Measurements from ENCODE around the gene KIFAP3. TPM values are rescaled to one million over a fixed set of nuclear protein-coding genes. Genes with fewer than 3 reads are reported as not detected.

Gene KIFAP3
- total RNA-seq, 1 experiment from 2014 or later = 2.3 TPM

DNA sequence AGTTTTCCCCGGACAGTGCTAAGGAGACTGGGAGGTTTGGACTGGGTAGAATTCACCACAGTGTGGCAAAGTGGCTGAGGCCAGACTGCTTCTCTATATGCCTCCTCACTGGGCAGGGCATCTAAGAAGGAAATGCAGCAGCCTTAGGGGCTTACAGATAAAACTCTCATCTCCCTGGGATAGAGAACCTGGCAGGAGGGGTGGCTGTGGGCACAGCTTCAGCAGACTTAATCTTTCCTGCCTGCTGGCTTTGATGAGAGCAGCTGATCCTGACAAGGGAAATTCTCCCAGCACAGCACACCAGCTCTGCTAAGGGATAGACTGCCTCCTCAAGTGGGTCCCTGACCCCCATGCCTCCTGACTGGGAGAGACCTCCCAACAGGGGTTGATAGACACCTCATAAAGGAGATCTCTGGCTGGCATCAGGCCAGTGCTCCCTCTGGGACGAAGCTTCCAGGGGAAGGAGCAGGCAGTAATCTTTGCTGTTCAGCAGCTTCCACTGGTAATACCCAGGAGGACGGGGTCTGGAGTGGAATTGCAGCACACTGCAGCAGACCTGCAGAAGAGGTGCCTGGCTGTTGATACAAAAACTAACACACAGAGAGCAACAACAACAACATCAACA is 25.2 kb downstream of the KIFAP3 start:
- Mint-ChIP-seq H3K4me3 (no peak overlapping the region), H3K36me3 (no peaks in the 10 kb centered on the region), H3K27ac (no peak overlapping the region), H3K9me3 (no peaks in the 10 kb centered on the region; the same call in 1 of the 2 replicates), H3K27me3 (ENCODE audit: low read depth) (no peaks in the 10 kb centered on the region; the same call in 1 of the 2 replicates), H3K4me1 (no peaks in the 10 kb centered on the region)
- ChIA-PET CTCF (no interaction called here), POLR2A (no interaction called here)
- no peak for TF ChIP-seq MYBL2 (CRISPR knock-in tag; IDR thresholded peaks at IDR 0.05)
- TF ChIP-seq ZNF219 (CRISPR knock-in tag; IDR thresholded peaks at IDR 0.05; ENCODE audit: borderline replicate concordance) = no peak
- TF ChIP-seq MXD4 (CRISPR knock-in tag; IDR thresholded peaks at IDR 0.05; ENCODE audit: borderline replicate concordance) = no peak
- TF ChIP-seq ZNF138 (CRISPR knock-in tag; conservative IDR thresholded peaks at IDR 0.05) = no peak
- TF ChIP-seq MLX (CRISPR knock-in tag; IDR thresholded peaks at IDR 0.05) = no peak
- TF ChIP-seq JUN (CRISPR knock-in tag; IDR thresholded peaks at IDR 0.05) = no peak
- TF ChIP-seq FOXP1 (CRISPR knock-in tag; IDR thresholded peaks at IDR 0.05; ENCODE audit: borderline replicate concordance) = no peak
- no peak for TF ChIP-seq ZNF396 (CRISPR knock-in tag; IDR thresholded peaks at IDR 0.05; ENCODE audit: borderline replicate concordance)
- no peak for TF ChIP-seq TEAD4 (CRISPR knock-in tag; IDR thresholded peaks at IDR 0.05)
- TF ChIP-seq TCF7 (CRISPR knock-in tag; IDR thresholded peaks at IDR 0.05; ENCODE audit: low read depth) = no peak
- no peak for TF ChIP-seq ZNF317 (CRISPR knock-in tag; IDR thresholded peaks at IDR 0.05; ENCODE audit: borderline replicate concordance, low read depth)
- TF ChIP-seq GABPB1 (CRISPR knock-in tag; IDR thresholded peaks at IDR 0.05) = no peak
- TF ChIP-seq SMAD4 (CRISPR knock-in tag; IDR thresholded peaks at IDR 0.05) = no peak
- no peak for TF ChIP-seq SMAD3 (CRISPR knock-in tag; IDR thresholded peaks at IDR 0.05; ENCODE audit: borderline replicate concordance)
- no peak for TF ChIP-seq ZMAT4 (CRISPR knock-in tag; IDR thresholded peaks at IDR 0.05)
- no peak for TF ChIP-seq NFATC4 (CRISPR knock-in tag; IDR thresholded peaks at IDR 0.05)
- TF ChIP-seq RORB (CRISPR knock-in tag; IDR thresholded peaks at IDR 0.05) = no peak
- no peak for TF ChIP-seq NR2C2 (CRISPR knock-in tag; IDR thresholded peaks at IDR 0.05)
- ATAC-seq (no peak), DNase-seq (ENCODE audit: low spot score) (no peak)

DNA sequence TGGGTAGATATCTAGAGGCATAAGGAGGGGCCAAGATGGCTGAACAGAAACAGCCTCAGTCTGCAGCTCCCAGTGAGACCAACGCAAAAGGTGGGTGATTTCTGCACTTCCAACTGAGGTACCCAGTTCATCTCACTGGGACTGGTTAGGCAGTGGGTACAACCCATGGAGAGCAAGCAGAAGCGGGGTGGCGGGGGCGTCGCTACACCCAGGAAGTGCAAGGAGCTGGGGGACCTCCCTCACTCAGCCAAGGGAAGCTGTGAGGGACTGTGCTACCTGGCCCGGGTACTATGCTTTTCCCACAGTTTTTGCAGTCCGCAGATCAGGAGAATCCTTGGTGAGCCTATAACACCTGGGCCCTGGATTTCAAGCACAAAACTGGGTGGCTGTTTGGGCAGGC is 26.0 kb downstream of the KIFAP3 start:
- no peaks in the 10 kb centered on the region; the same call in 1 of the 2 replicates for H3K9me3 Mint-ChIP-seq
- H3K4me3 Mint-ChIP-seq = no peak overlapping the region
- no peaks in the 10 kb centered on the region; the same call in 1 of the 2 replicates for H3K27me3 Mint-ChIP-seq (ENCODE audit: low read depth)
- H3K36me3 Mint-ChIP-seq = no peaks in the 10 kb centered on the region
- H3K4me1 Mint-ChIP-seq = no peaks in the 10 kb centered on the region
- ChIA-PET POLR2A (no interaction called here), CTCF (no interaction called here)
- no peak overlapping the region for H3K27ac Mint-ChIP-seq
- no peak for DNase-seq (ENCODE audit: low spot score)
- no peak for ATAC-seq
- TF ChIP-seq RELA (CRISPR knock-in tag; IDR thresholded peaks at IDR 0.05; ENCODE audit: borderline replicate concordance) = no peak
- TF ChIP-seq SMAD4 (CRISPR knock-in tag; IDR thresholded peaks at IDR 0.05) = no peak
- no peak for TF ChIP-seq TEAD1 (CRISPR knock-in tag; IDR thresholded peaks at IDR 0.05)
- no peak for TF ChIP-seq MAX (CRISPR knock-in tag; IDR thresholded peaks at IDR 0.05)
- no peak for TF ChIP-seq TEAD4 (CRISPR knock-in tag; IDR thresholded peaks at IDR 0.05)
- TF ChIP-seq RORB (CRISPR knock-in tag; IDR thresholded peaks at IDR 0.05) = no peak
- TF ChIP-seq PREB (CRISPR knock-in tag; IDR thresholded peaks at IDR 0.05; ENCODE audit: borderline replicate concordance) = no peak
- TF ChIP-seq, protein P1, sequence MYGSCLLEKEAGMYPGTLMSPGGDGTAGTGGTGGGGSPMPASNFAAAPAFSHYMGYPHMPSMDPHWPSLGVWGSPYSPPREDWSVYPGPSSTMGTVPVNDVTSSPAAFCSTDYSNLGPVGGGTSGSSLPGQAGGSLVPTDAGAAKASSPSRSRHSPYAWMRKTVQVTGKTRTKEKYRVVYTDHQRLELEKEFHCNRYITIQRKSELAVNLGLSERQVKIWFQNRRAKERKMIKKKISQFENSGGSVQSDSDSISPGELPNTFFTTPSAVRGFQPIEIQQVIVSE (CRISPR knock-in tag; IDR thresholded peaks at IDR 0.05; ENCODE audit: borderline replicate concordance) = no peak
- TF ChIP-seq, protein P2, sequence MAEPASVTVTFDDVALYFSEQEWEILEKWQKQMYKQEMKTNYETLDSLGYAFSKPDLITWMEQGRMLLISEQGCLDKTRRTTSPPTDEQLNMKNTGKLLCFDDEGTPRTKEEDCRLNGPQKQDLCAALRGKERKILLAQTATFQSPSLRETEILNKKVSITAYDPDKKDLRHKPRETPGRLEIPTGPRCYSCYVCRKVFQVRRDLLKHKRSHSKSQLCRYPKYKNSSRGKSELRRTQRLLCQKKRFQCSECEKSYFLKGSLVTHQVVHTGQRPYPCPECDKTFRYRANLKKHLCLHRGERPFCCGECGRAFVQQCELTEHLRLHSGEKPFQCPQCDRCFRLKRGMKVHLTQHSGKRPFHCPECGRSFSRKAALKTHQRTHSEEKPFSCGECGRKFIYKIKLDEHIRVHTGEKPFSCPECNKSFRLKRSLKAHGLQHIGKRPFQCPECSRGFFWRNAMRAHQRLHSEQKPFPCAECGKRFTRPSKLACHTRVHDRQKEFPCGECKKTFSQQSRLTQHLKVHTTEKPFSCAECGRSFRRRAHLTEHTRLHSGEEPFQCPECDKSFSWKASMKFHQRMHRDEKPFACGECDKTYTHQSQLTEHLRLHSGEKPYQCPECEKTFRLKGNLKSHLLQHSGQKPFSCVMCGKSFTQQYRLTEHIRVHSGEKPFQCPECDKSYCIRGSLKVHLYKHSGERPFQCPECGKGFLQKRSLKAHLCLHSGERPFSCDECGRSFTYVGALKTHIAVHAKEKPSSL (CRISPR knock-in tag; conservative IDR thresholded peaks at IDR 0.05) = no peak
- TF ChIP-seq, protein P3, sequence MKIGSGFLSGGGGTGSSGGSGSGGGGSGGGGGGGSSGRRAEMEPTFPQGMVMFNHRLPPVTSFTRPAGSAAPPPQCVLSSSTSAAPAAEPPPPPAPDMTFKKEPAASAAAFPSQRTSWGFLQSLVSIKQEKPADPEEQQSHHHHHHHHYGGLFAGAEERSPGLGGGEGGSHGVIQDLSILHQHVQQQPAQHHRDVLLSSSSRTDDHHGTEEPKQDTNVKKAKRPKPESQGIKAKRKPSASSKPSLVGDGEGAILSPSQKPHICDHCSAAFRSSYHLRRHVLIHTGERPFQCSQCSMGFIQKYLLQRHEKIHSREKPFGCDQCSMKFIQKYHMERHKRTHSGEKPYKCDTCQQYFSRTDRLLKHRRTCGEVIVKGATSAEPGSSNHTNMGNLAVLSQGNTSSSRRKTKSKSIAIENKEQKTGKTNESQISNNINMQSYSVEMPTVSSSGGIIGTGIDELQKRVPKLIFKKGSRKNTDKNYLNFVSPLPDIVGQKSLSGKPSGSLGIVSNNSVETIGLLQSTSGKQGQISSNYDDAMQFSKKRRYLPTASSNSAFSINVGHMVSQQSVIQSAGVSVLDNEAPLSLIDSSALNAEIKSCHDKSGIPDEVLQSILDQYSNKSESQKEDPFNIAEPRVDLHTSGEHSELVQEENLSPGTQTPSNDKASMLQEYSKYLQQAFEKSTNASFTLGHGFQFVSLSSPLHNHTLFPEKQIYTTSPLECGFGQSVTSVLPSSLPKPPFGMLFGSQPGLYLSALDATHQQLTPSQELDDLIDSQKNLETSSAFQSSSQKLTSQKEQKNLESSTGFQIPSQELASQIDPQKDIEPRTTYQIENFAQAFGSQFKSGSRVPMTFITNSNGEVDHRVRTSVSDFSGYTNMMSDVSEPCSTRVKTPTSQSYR (CRISPR knock-in tag; IDR thresholded peaks at IDR 0.05) = no peak
- TF ChIP-seq E2F5 (CRISPR knock-in tag; IDR thresholded peaks at IDR 0.05) = no peak
- no peak for TF ChIP-seq ZMAT4 (CRISPR knock-in tag; IDR thresholded peaks at IDR 0.05)

Data from WTC11 (cell line).